Neural crest cell (in vitro differentiated cells): Measurements from ENCODE around the gene CPPED1. TPM values are rescaled to one million over a fixed set of nuclear protein-coding genes. Genes with fewer than 3 reads are reported as not detected.
A peak's percentile ranks its signal among the peaks of the same experiment; 100 is the strongest.

Source experiments
- DNase-seq: peaks from one replicate; pipeline ENCODE4 v3.0.0; 2021; ENCODE audit warnings: low read depth, mixed read lengths, low spot score
- H3K27ac Mint-ChIP-seq: one replicate; pipeline ENCODE4 v1.8.0; 2021; ENCODE audit warnings: mild to moderate bottlenecking, mixed read lengths; ENCODE audit not compliant: unreplicated experiment
- H3K27me3 Mint-ChIP-seq: 2 replicates; pipeline ENCODE4 v1.8.0; 2021; ENCODE audit warnings: low read depth, mild to moderate bottlenecking, mixed read lengths
- H3K36me3 Mint-ChIP-seq: 2 replicates; pipeline ENCODE4 v1.8.0; 2021; ENCODE audit warnings: low read depth, mild to moderate bottlenecking, mixed read lengths
- H3K4me1 Mint-ChIP-seq: 2 replicates; pipeline ENCODE4 v1.8.0; 2021; ENCODE audit warnings: mixed read lengths
- H3K4me3 Mint-ChIP-seq: one replicate; pipeline ENCODE4 v1.8.0; 2021; ENCODE audit warnings: mild to moderate bottlenecking, mixed read lengths
- H3K9me3 Mint-ChIP-seq: 2 replicates; pipeline ENCODE4 v1.8.0; 2021; ENCODE audit warnings: mixed read lengths
- CTCF ChIP-seq: fragments of 200-600 bp; sonication (generic); conservative IDR thresholded peaks from 2 replicates; pipeline ENCODE4 v1.5.0; 2021; ENCODE audit warnings: antibody characterized with exemption, mild to moderate bottlenecking
- total RNA-seq: library from RNA; stranded (reverse); gene quantifications from 2 replicates; pipeline ENCODE4 v1.2.1, GENCODE V29; 2021

CPPED1 gene
- total RNA-seq, 1 donor from 2014 or later: 6.9 TPM

GRCh38 chr16:12658506-12658905 lies 145.2 kb downstream of the CPPED1 start:
- Mint-ChIP-seq H3K4me1 (no peaks in the 10 kb centered on the region), H3K27ac (peak overlapping the region; percentile 43), H3K4me3 (no peak overlapping the region), H3K9me3 (no peaks in the 10 kb centered on the region), H3K36me3 (peaks cover 10% of the 10 kb centered on the region), H3K27me3 (peaks cover 5% of the 10 kb centered on the region)
- no peak for TF ChIP-seq CTCF
- DNase-seq: no peak

- Mint-ChIP-seq H3K36me3 (peaks cover 2% of the 10 kb centered on the region), H3K4me1 (peaks cover 11% of the 10 kb centered on the region), H3K4me3 (no peak overlapping the region), H3K9me3 (no peaks in the 10 kb centered on the region), H3K27me3 (peaks cover 22% of the 10 kb centered on the region), H3K27ac (no peak overlapping the region)
- no peak for TF ChIP-seq CTCF
- no peak for DNase-seq
These were observed 148.2 kb downstream of the CPPED1 start for GRCh38 chr16:12655537-12655936.

- H3K27ac Mint-ChIP-seq: no peak overlapping the region
- TF ChIP-seq CTCF: no peak
- DNase-seq: no peak
- H3K9me3 Mint-ChIP-seq: no peaks in the 10 kb centered on the region
- H3K4me3 Mint-ChIP-seq: no peak overlapping the region
- H3K36me3 Mint-ChIP-seq: peaks cover 1% of the 10 kb centered on the region
- peaks cover 11% of the 10 kb centered on the region for H3K4me1 Mint-ChIP-seq
- peaks cover 22% of the 10 kb centered on the region for H3K27me3 Mint-ChIP-seq
These were observed 149.8 kb downstream of the CPPED1 start for GRCh38 chr16:12653820-12654392.

GRCh38 chr16:12652924-12653323 lies 150.8 kb downstream of the CPPED1 start:
- Mint-ChIP-seq H3K9me3 (no peaks in the 10 kb centered on the region), H3K4me3 (no peak overlapping the region), H3K4me1 (peaks cover 11% of the 10 kb centered on the region), H3K27ac (no peak overlapping the region), H3K27me3 (peaks cover 22% of the 10 kb centered on the region), H3K36me3 (no peaks in the 10 kb centered on the region)
- no peak for TF ChIP-seq CTCF
- no peak for DNase-seq

- Mint-ChIP-seq H3K27me3 (peaks cover 22% of the 10 kb centered on the region), H3K36me3 (no peaks in the 10 kb centered on the region), H3K9me3 (peaks cover 4% of the 10 kb centered on the region), H3K4me3 (no peak overlapping the region), H3K27ac (no peak overlapping the region), H3K4me1 (peaks cover 13% of the 10 kb centered on the region)
- no peak for DNase-seq
- no peak for TF ChIP-seq CTCF
These were observed 151.7 kb downstream of the CPPED1 start for GRCh38 chr16:12651765-12652512.
